Glutamatergic neuron (in vitro differentiated cells): ENCODE data around the gene MRTFA. TPM values are rescaled to one million over a fixed set of nuclear protein-coding genes. Genes with fewer than 3 reads are reported as not detected.
"Not testable (repeated sequence)": the region's sequence is repeated elsewhere in the genome, so short reads cannot be mapped to it uniquely, and the experiment has no call there.

Experiments used
- DNase-seq: peaks from one replicate; pipeline ENCODE4 v3.0.0; 2022
- H3K27ac Mint-ChIP-seq: one replicate; pipeline ENCODE4 v1.8.0; 2020; ENCODE audit warnings: mild to moderate bottlenecking, mixed read lengths, inconsistent platforms; ENCODE audit not compliant: unreplicated experiment
- H3K27me3 Mint-ChIP-seq: one replicate; pipeline ENCODE4 v1.8.0; 2020; ENCODE audit warnings: mild to moderate bottlenecking, moderate library complexity, mixed read lengths, inconsistent platforms; ENCODE audit not compliant: unreplicated experiment
- H3K36me3 Mint-ChIP-seq: one replicate; pipeline ENCODE4 v1.8.0; 2020; ENCODE audit warnings: mild to moderate bottlenecking, mixed read lengths, inconsistent platforms; ENCODE audit not compliant: unreplicated experiment
- H3K4me1 Mint-ChIP-seq: one replicate; pipeline ENCODE4 v1.8.0; 2020; ENCODE audit warnings: mild to moderate bottlenecking, low read depth, mixed read lengths, inconsistent platforms; ENCODE audit not compliant: unreplicated experiment
- H3K4me3 Mint-ChIP-seq: one replicate; pipeline ENCODE4 v1.8.0; 2020; ENCODE audit warnings: mild to moderate bottlenecking, mixed read lengths, inconsistent platforms; ENCODE audit not compliant: unreplicated experiment
- H3K9me3 Mint-ChIP-seq: one replicate; pipeline ENCODE4 v1.8.0; 2020; ENCODE audit warnings: mild to moderate bottlenecking, moderate library complexity, mixed read lengths, inconsistent platforms; ENCODE audit not compliant: unreplicated experiment
- CTCF ChIP-seq: fragments of 200-600 bp; sonication (generic); IDR thresholded peaks from one replicate; pipeline ENCODE4 v1.5.0; 2021; ENCODE audit not compliant: partially characterized antibody, unreplicated experiment
- total RNA-seq: library from RNA; stranded (reverse); fragmentation: NEBNext Ultra II Directional; extraction: Animal tissue kit (Norgen Biotek cat#: 25700); gene quantifications from one replicate; pipeline ENCODE4 v1.2.1, GENCODE V29; 2021; ENCODE audit not compliant: unreplicated experiment

MRTFA gene
- total RNA-seq, 1 donor from 2014 or later, result 91.7 TPM

DNA sequence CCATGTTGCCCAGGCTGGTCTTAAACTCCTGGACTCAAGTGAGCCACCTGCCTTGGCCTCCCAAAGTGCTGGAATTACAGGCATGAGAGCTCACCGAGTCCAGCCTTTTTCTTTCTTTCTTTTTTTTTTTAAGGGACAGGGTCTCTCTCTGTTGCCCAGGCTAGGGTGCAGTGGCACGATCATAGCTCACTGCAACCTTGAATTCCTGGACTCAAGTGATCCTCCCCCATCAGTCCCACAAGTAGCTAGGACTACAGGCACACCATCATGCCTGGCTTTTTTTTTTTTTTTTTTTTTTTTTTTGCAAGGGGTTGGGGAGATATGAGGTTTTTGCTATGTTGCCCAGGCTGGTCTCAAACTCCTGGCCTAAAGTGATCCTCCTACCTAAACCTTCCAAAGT is 78.5 kb downstream of the MRTFA start:
- TF ChIP-seq CTCF, result no peak
- H3K27ac Mint-ChIP-seq, result no peak overlapping the region
- H3K4me3 Mint-ChIP-seq, result no peak overlapping the region

GRCh38 chr22:40556641-40557040 is 79.9 kb downstream of the MRTFA start:
- peaks cover 7% of the 10 kb centered on the region for H3K36me3 Mint-ChIP-seq
- H3K4me1 Mint-ChIP-seq, result peaks cover 24% of the 10 kb centered on the region
- peak overlapping the region; percentile 75 for H3K27ac Mint-ChIP-seq
- no peak overlapping the region for H3K4me3 Mint-ChIP-seq
- H3K27me3 Mint-ChIP-seq, result peaks cover 3% of the 10 kb centered on the region
- peaks cover 7% of the 10 kb centered on the region for H3K9me3 Mint-ChIP-seq
- DNase-seq, result no peak
- TF ChIP-seq CTCF, result no peak

More for the DNA sequence above, 78.5 kb downstream of the MRTFA start:
- H3K4me1 Mint-ChIP-seq, result peaks cover 26% of the 10 kb centered on the region
- peaks cover 3% of the 10 kb centered on the region for H3K27me3 Mint-ChIP-seq
- peaks cover 7% of the 10 kb centered on the region for H3K36me3 Mint-ChIP-seq
- peaks cover 5% of the 10 kb centered on the region for H3K9me3 Mint-ChIP-seq
- DNase-seq, result no peak

- H3K27ac Mint-ChIP-seq, H3K9me3 Mint-ChIP-seq, DNase-seq, H3K36me3 Mint-ChIP-seq, H3K4me3 Mint-ChIP-seq, H3K27me3 Mint-ChIP-seq: not testable (repeated sequence)
- peaks cover 12% of the 10 kb centered on the region for H3K4me1 Mint-ChIP-seq
Observed at GRCh38 chr22:40554023-40554422, 82.5 kb downstream of the MRTFA start.

DNA sequence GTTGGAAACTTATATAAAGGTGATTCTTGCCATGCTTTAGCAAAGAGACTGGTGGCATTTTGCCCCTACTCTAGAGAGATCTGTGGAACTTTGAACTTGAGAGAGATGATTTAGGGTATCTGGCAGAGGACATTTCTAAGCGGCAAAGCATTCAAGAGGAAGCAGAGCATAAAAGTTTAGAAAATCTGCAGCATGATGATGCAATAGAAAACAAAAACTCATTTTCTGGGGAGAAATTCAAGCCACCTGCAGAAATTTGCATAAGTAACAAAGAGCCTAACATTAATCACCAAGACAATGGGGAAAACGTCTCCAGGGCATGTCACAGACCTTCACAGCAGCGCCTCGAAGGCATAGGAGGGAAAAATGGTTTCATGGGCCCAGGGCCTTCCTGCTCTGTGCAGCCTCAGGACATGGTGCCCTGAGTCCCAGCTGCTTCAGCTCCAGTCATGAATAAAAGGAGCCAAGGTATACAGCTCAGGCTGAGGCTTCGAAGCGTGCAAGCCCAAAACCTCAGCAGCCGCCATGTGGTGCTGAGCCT is 83.4 kb downstream of the MRTFA start:
- no peak for DNase-seq
- peaks cover 4% of the 10 kb centered on the region for H3K9me3 Mint-ChIP-seq
- H3K4me1 Mint-ChIP-seq, result peaks cover 12% of the 10 kb centered on the region
- H3K27ac Mint-ChIP-seq, result no peak overlapping the region
- no peak for TF ChIP-seq CTCF
- H3K27me3 Mint-ChIP-seq, result no peaks in the 10 kb centered on the region
- H3K4me3 Mint-ChIP-seq, result no peak overlapping the region
- H3K36me3 Mint-ChIP-seq, result peaks cover 7% of the 10 kb centered on the region

GRCh38 chr22:40552070-40552469 is 84.4 kb downstream of the MRTFA start:
- TF ChIP-seq CTCF, result no peak
- H3K9me3 Mint-ChIP-seq, result peaks cover 7% of the 10 kb centered on the region
- peaks cover 7% of the 10 kb centered on the region for H3K36me3 Mint-ChIP-seq
- no peak for DNase-seq
- no peak overlapping the region for H3K27ac Mint-ChIP-seq
- no peaks in the 10 kb centered on the region for H3K27me3 Mint-ChIP-seq
- H3K4me1 Mint-ChIP-seq, result peaks cover 9% of the 10 kb centered on the region
- H3K4me3 Mint-ChIP-seq, result no peak overlapping the region
